A549 (cell line): ENCODE measurements around the gene ACYP2. TPM values are rescaled to one million over a fixed set of nuclear protein-coding genes. Genes with fewer than 3 reads are reported as not detected.
A peak's percentile ranks its signal among the peaks of the same experiment; 100 is the strongest.

Experiments
- ATAC-seq, 2 experiments: fragments of 200-7000 bp in 1 of 2; fragments of >200 bp in 1 of 2; cut with Nextera tagmentation in 1 of 2; cut with Tn5 transposase in 1 of 2; 3 replicates each; pipeline versions ENCODE4 v1.8.0 to v1.9.1; 2018 to 2020; ENCODE audit warnings: mild to moderate bottlenecking in 1 of 2, moderate library complexity in 1 of 2
- CTCF ChIA-PET: fragments of 300-600 bp; sonication (Branson Sonifier 250); formaldehyde crosslinking; extraction: SDS; loops from one replicate; lab custom pipeline; 2021; ENCODE audit warnings: antibody characterized with exemption, inconsistent platforms; lab: Yijun Ruan, JAX
- POLR2A ChIA-PET: fragments of 350-600 bp; formaldehyde crosslinking; extraction: SDS; loops from one replicate; lab custom pipeline; 2021; ENCODE audit warnings: antibody characterized with exemption, inconsistent platforms; lab: Yijun Ruan, JAX
- DNase-seq, 2 experiments: peaks; one replicate each; pipeline versions ENCODE4 v3.0.0 to v3.0.0-alpha.2; 2011 to 2016; ENCODE audit warnings: low read depth in 1 of 2, low spot score in 1 of 2
- FAIRE-seq: peaks from 2 replicates; lab custom pipeline; 2011; peaks lifted over from hg19 to GRCh38; lab: Jason Lieb, UNC
- H3K27ac ChIP-seq, 2 experiments: fragments of >200 bp; sonication (Bioruptor Twin); formaldehyde crosslinking; 3 replicates each; pipeline ENCODE4 v1.5.1; 2016 to 2017
- H3K4me1 ChIP-seq: fragments of >200 bp; sonication (Bioruptor Twin); formaldehyde crosslinking; 3 replicates; pipeline ENCODE4 v1.6.1; 2016
- H3K4me2 ChIP-seq: fragments of >200 bp; sonication (Bioruptor Twin); formaldehyde crosslinking; 3 replicates; pipeline ENCODE4 v1.6.1; 2016
- H3K4me3 ChIP-seq: fragments of >200 bp; sonication (Bioruptor Twin); formaldehyde crosslinking; 3 replicates; pipeline ENCODE4 v1.5.1; 2016
- H3K9me3 ChIP-seq: fragments of >200 bp; sonication (Bioruptor Twin); formaldehyde crosslinking; 3 replicates; pipeline ENCODE4 v1.6.1; 2016
- BHLHE40 ChIP-seq: IDR thresholded peaks from 2 replicates; pipeline ENCODE4 v1.6.1; 2012; ENCODE audit warnings: low read depth, low read length, inconsistent platforms
- CBX8 ChIP-seq: fragments of 200-600 bp; sonication (generic); IDR thresholded peaks from 2 replicates; pipeline ENCODE4 v1.6.1; 2016
- EHMT2 ChIP-seq: fragments of 200-600 bp; sonication (generic); IDR thresholded peaks from 2 replicates; pipeline ENCODE4 v1.6.1; 2016; ENCODE audit warnings: antibody characterized with exemption, low read depth, mild to moderate bottlenecking, moderate library complexity
- FOSL2 ChIP-seq, 2 experiments: fragments of 450-650 bp in 1 of 2; fragments of >200 bp in 1 of 2; sonication (Bioruptor Twin) in 1 of 2; formaldehyde crosslinking; IDR thresholded peaks; 2 replicates each; pipeline versions ENCODE4 v1.5.0 to v1.6.1; 2016 to 2020; ENCODE audit warnings: mild to moderate bottlenecking in 1 of 2, moderate library complexity in 1 of 2
- FOXS1 ChIP-seq: fragments of 250-450 bp; sonication (Bioruptor Pico); IDR thresholded peaks from 2 replicates; pipeline ENCODE4 v1.5.0; 2020; ENCODE audit warnings: mild to moderate bottlenecking, moderate library complexity
- GATA3 ChIP-seq: IDR thresholded peaks from 2 replicates; pipeline ENCODE4 v1.6.1; 2012; ENCODE audit warnings: borderline replicate concordance
- HOXA7 ChIP-seq: fragments of 250-450 bp; sonication (Bioruptor Pico); IDR thresholded peaks from 2 replicates; pipeline ENCODE4 v1.5.0; 2020; ENCODE audit warnings: mild to moderate bottlenecking, moderate library complexity
- HOXB13 ChIP-seq: fragments of 250-450 bp; sonication (Bioruptor Pico); IDR thresholded peaks from 2 replicates; pipeline ENCODE4 v1.5.0; 2020; ENCODE audit warnings: low read depth, mild to moderate bottlenecking, moderate library complexity
- HOXB5 ChIP-seq: fragments of 250-450 bp; sonication (Bioruptor Pico); IDR thresholded peaks from 2 replicates; pipeline ENCODE4 v1.5.0; 2020; ENCODE audit warnings: mild to moderate bottlenecking, moderate library complexity
- JUN ChIP-seq, 2 experiments: fragments of >200 bp; sonication (Bioruptor Twin); formaldehyde crosslinking; IDR thresholded peaks; 2 replicates in 1 of 2; 3 replicates in 1 of 2; pipeline ENCODE4 v1.6.1; 2016 to 2017
- MAFK ChIP-seq: fragments of 450-650 bp; IDR thresholded peaks from 2 replicates; pipeline ENCODE4 v1.6.1; 2014; ENCODE audit not compliant: partially characterized antibody
- MAZ ChIP-seq: fragments of 150-350 bp; IDR thresholded peaks from 2 replicates; pipeline ENCODE4 v1.6.1; 2014; ENCODE audit warnings: antibody characterized with exemption, low read depth, low read length, borderline replicate concordance
- NFE2L2 ChIP-seq: fragments of 150-350 bp; conservative IDR thresholded peaks from 2 replicates; pipeline ENCODE4 v1.6.1; 2014; ENCODE audit warnings: low read length
- NR3C1 ChIP-seq: fragments of >200 bp; sonication (Bioruptor Twin); formaldehyde crosslinking; IDR thresholded peaks from 3 replicates; pipeline ENCODE4 v1.6.1; 2017
- PHF8 ChIP-seq: fragments of 200-600 bp; sonication (generic); IDR thresholded peaks from 2 replicates; pipeline ENCODE4 v1.6.1; 2016; ENCODE audit warnings: low read depth, mild to moderate bottlenecking, antibody characterized with exemption, moderate library complexity, borderline replicate concordance
- POLR2A ChIP-seq: IDR thresholded peaks from 2 replicates; pipeline ENCODE4 v1.6.1; 2012; ENCODE audit warnings: mild to moderate bottlenecking, low read length
- RARB ChIP-seq: fragments of 250-450 bp; sonication (Bioruptor Pico); IDR thresholded peaks from 2 replicates; pipeline ENCODE4 v1.8.0; 2021; ENCODE audit warnings: mild to moderate bottlenecking, moderate library complexity
- RFX5 ChIP-seq: fragments of 450-650 bp; IDR thresholded peaks from 2 replicates; pipeline ENCODE4 v1.7.1; 2014; ENCODE audit warnings: antibody characterized with exemption, mild to moderate bottlenecking, moderate library complexity
- SREBF2 ChIP-seq: fragments of 450-650 bp; IDR thresholded peaks from 2 replicates; pipeline ENCODE4 v1.6.1; 2014; ENCODE audit warnings: mild to moderate bottlenecking, moderate library complexity
- TFCP2L1 ChIP-seq: fragments of 250-450 bp; sonication (Bioruptor Pico); IDR thresholded peaks from 2 replicates; pipeline ENCODE4 v1.5.0; 2021; ENCODE audit warnings: mild to moderate bottlenecking
- TP53 ChIP-seq: fragments of 250-450 bp; sonication (Bioruptor Pico); IDR thresholded peaks from 2 replicates; pipeline ENCODE4 v1.5.0; 2021; ENCODE audit warnings: mild to moderate bottlenecking, moderate library complexity
- ZC3H11A ChIP-seq: fragments of 450-650 bp; IDR thresholded peaks from 2 replicates; pipeline ENCODE4 v1.6.1; 2014; ENCODE audit warnings: antibody characterized with exemption, mild to moderate bottlenecking
- ZSCAN20 ChIP-seq: fragments of 250-450 bp; sonication (Bioruptor Pico); IDR thresholded peaks from 2 replicates; pipeline ENCODE4 v1.8.0; 2022; ENCODE audit warnings: mild to moderate bottlenecking, moderate library complexity
- WGBS: methylation state at CpG from one replicate; pipeline ENCODE4 v1.1.6; 2017; ENCODE audit errors: missing lambda C conversion rate; 5-methylcytosine and 5-hydroxymethylcytosine counted together
- polyA plus RNA-seq, 4 experiments: library from polyadenylated mRNA; depleted of rRNA in 3 of 4; stranded (reverse); fragments of >200 nt; fragmentation: RNase III in 1 of 4; extraction: RNeasy Plus Mini Kit Qiagen cat#74134 plus additional on column Dnase treatment in 1 of 4; gene quantifications; 2 replicates in 3 of 4; 3 replicates in 1 of 4; pipeline ENCODE4 v1.2.3, GENCODE V29; 2011 to 2017
- TF ChIP-seq, protein P1 (sequence below): fragments of 250-450 bp; sonication (Bioruptor Pico); IDR thresholded peaks from 2 replicates; pipeline ENCODE4 v1.5.0; 2020; ENCODE audit warnings: low read depth, mild to moderate bottlenecking, moderate library complexity
- TF ChIP-seq, protein P2 (sequence below): IDR thresholded peaks from 2 replicates; pipeline ENCODE4 v1.6.1; 2012
- TF ChIP-seq, protein P3 (sequence below): fragments of >200 bp; sonication (Bioruptor Twin); formaldehyde crosslinking; IDR thresholded peaks from 3 replicates; pipeline ENCODE4 v1.6.1; 2016
- TF ChIP-seq, protein P4 (sequence below): fragments of >200 bp; sonication (Bioruptor Twin); formaldehyde crosslinking; IDR thresholded peaks from 3 replicates; pipeline ENCODE4 v1.5.1; 2016
- TF ChIP-seq, protein P5 (sequence below): fragments of >200 bp; sonication (Bioruptor Twin); formaldehyde crosslinking; IDR thresholded peaks from 2 replicates; pipeline ENCODE4 v1.6.1; 2016
- TF ChIP-seq, protein P6 (sequence below): IDR thresholded peaks from 2 replicates; pipeline ENCODE4 v1.6.1; 2012
- TF ChIP-seq, protein P7 (sequence below): IDR thresholded peaks from 2 replicates; pipeline ENCODE4 v1.6.1; 2012; ENCODE audit warnings: low read depth, borderline replicate concordance

Gene ACYP2
- polyA plus RNA-seq, 2 of the 4 experiments (the other 2 are of a cell fraction), result 10.0 to 11.4 TPM

DNA sequence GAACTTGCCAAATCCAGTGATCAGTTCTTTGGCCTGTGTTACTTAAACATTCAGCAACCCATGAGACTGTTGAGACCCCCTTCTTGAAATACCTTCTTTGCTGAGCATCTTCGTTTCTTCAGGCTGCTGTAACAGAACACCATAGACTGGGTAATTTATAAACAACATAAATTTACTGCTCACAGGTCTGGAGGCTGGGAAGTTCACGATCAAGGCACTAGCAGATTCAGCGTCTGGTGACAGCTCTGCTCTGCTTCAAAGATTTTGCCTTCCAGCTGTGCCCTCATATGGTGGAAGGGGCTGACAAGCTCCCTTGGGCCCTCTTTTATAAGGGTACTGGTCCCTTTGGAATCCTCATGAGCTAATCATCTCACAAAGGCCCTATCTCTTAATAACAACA, 169.4 kb downstream of the ACYP2 start:
- H3K4me3 ChIP-seq, result no peak overlapping the region
- ChIA-PET POLR2A (no interaction called here), CTCF (interaction anchor here (1.0 to 1.5 kb wide), 2 partner anchors 18 to 30 kb away, joined by 3 read pairs; no protein-coding TSS in a partner anchor)
- WGBS, result 48% methylated on average over 3 of the region's 3 CpGs
- H3K9me3 ChIP-seq, result no peaks in the 10 kb centered on the region
- no peaks in the 10 kb centered on the region for H3K4me1 ChIP-seq
- ATAC-seq, result no peak
- H3K4me2 ChIP-seq, result no peak overlapping the region
- no peak for DNase-seq
- FAIRE-seq, result no peak
- TF ChIP-seq HOXB5 (no peak), NFE2L2 (no peak), MAFK (no peak), HOXB13 (CRISPR knock-in tag) (no peak), FOXS1 (no peak), TFCP2L1 (no peak), EHMT2 (no peak), ZC3H11A (no peak), FOSL2 (IDR thresholded peaks at IDR 0.05) (no peak), FOSL2 (CRISPR knock-in tag; IDR thresholded peaks at IDR 0.05) (no peak), TP53 (CRISPR knock-in tag) (no peak), PHF8 (no peak), ZSCAN20 (CRISPR knock-in tag) (no peak), MAZ (no peak), RFX5 (no peak)
- TF ChIP-seq, protein P1, sequence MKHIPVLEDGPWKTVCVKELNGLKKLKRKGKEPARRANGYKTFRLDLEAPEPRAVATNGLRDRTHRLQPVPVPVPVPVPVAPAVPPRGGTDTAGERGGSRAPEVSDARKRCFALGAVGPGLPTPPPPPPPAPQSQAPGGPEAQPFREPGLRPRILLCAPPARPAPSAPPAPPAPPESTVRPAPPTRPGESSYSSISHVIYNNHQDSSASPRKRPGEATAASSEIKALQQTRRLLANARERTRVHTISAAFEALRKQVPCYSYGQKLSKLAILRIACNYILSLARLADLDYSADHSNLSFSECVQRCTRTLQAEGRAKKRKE (CRISPR knock-in tag), result no peak
- TF ChIP-seq, protein P2, sequence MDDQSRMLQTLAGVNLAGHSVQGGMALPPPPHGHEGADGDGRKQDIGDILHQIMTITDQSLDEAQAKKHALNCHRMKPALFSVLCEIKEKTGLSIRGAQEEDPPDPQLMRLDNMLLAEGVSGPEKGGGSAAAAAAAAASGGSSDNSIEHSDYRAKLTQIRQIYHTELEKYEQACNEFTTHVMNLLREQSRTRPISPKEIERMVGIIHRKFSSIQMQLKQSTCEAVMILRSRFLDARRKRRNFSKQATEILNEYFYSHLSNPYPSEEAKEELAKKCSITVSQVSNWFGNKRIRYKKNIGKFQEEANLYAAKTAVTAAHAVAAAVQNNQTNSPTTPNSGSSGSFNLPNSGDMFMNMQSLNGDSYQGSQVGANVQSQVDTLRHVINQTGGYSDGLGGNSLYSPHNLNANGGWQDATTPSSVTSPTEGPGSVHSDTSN, result no peak
- TF ChIP-seq, all 56 proteins: peak for 0
- no peak overlapping the region for H3K27ac ChIP-seq

DNA sequence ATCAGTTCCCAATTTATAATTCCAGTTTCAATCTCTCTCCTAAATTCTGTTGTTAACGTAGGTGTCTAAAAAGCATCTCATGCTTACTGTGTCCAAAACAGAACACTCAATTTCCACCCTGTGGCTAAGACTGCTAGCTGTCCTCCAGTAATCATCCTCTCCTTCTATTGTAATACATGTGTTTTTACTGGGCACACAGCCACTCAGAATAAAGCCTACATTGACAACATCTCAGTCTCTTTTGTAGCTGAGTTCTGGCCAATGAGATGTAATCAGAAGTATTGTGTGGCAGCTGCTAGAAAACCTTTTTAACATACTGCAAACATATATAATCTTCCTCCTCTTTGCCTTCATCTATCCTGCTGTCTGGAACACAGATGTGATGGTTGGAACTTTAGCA, 170.0 kb downstream of the ACYP2 start:
- no peaks in the 10 kb centered on the region for H3K9me3 ChIP-seq
- H3K4me3 ChIP-seq, result no peak overlapping the region
- TF ChIP-seq, protein P3, sequence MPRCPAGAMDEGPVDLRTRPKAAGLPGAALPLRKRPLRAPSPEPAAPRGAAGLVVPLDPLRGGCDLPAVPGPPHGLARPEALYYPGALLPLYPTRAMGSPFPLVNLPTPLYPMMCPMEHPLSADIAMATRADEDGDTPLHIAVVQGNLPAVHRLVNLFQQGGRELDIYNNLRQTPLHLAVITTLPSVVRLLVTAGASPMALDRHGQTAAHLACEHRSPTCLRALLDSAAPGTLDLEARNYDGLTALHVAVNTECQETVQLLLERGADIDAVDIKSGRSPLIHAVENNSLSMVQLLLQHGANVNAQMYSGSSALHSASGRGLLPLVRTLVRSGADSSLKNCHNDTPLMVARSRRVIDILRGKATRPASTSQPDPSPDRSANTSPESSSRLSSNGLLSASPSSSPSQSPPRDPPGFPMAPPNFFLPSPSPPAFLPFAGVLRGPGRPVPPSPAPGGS, result no peak
- TF ChIP-seq CBX8, result no peak
- TF ChIP-seq, protein P4, sequence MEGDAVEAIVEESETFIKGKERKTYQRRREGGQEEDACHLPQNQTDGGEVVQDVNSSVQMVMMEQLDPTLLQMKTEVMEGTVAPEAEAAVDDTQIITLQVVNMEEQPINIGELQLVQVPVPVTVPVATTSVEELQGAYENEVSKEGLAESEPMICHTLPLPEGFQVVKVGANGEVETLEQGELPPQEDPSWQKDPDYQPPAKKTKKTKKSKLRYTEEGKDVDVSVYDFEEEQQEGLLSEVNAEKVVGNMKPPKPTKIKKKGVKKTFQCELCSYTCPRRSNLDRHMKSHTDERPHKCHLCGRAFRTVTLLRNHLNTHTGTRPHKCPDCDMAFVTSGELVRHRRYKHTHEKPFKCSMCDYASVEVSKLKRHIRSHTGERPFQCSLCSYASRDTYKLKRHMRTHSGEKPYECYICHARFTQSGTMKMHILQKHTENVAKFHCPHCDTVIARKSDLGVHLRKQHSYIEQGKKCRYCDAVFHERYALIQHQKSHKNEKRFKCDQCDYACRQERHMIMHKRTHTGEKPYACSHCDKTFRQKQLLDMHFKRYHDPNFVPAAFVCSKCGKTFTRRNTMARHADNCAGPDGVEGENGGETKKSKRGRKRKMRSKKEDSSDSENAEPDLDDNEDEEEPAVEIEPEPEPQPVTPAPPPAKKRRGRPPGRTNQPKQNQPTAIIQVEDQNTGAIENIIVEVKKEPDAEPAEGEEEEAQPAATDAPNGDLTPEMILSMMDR, result no peak
- no peak for TF ChIP-seq SREBF2
- no peak for TF ChIP-seq POLR2A
- no peak for TF ChIP-seq ZC3H11A
- TF ChIP-seq RARB, result no peak
- no peak for TF ChIP-seq ZSCAN20 (CRISPR knock-in tag)
- TF ChIP-seq GATA3, result no peak
- no peak for TF ChIP-seq HOXA7 (CRISPR knock-in tag)
- no peak for TF ChIP-seq BHLHE40
- TF ChIP-seq, protein P5, sequence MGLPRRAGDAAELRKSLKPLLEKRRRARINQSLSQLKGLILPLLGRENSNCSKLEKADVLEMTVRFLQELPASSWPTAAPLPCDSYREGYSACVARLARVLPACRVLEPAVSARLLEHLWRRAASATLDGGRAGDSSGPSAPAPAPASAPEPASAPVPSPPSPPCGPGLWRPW, result no peak
- TF ChIP-seq, protein P6, sequence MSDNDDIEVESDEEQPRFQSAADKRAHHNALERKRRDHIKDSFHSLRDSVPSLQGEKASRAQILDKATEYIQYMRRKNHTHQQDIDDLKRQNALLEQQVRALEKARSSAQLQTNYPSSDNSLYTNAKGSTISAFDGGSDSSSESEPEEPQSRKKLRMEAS, result no peak
- no peak for TF ChIP-seq MAFK
- TF ChIP-seq, protein P7, sequence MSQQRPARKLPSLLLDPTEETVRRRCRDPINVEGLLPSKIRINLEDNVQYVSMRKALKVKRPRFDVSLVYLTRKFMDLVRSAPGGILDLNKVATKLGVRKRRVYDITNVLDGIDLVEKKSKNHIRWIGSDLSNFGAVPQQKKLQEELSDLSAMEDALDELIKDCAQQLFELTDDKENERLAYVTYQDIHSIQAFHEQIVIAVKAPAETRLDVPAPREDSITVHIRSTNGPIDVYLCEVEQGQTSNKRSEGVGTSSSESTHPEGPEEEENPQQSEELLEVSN, result no peak
- no peak for TF ChIP-seq NR3C1
- no peak for TF ChIP-seq JUN (IDR thresholded peaks at IDR 0.05)
- H3K4me1 ChIP-seq, result no peaks in the 10 kb centered on the region
- DNase-seq (no peak), FAIRE-seq (peak; percentile 7), ATAC-seq (no peak)
- CTCF ChIA-PET, result interaction anchor here (0.5 to 1.0 kb wide), 2 partner anchors 24 to 31 kb away, joined by 3 read pairs; no protein-coding TSS in a partner anchor
- H3K27ac ChIP-seq, result no peak overlapping the region
- POLR2A ChIA-PET, result no interaction called here
- 56% methylated on average over 1 of the region's 1 CpG for WGBS
- no peak overlapping the region for H3K4me2 ChIP-seq
